Loucy (cell line): ENCODE results near the gene MRPL51.
"Not testable (repeated sequence)": the region's sequence is repeated elsewhere in the genome, so short reads cannot be mapped to it uniquely, and the experiment has no call there.

ENCODE experiments used
- EZH2phosphoT487 ChIP-seq: fragments of 200-600 bp; IDR thresholded peaks from 2 replicates; pipeline ENCODE4 v1.6.1; 2018; ENCODE audit warnings: antibody characterized with exemption, mild to moderate bottlenecking, moderate library complexity, borderline replicate concordance
- TF ChIP-seq, protein P1 (sequence below): fragments of 200-600 bp; sonication (generic); conservative IDR thresholded peaks from 2 replicates; pipeline ENCODE4 v1.5.1; 2014; ENCODE audit warnings: mild to moderate bottlenecking, antibody characterized with exemption, low read length

DNA sequence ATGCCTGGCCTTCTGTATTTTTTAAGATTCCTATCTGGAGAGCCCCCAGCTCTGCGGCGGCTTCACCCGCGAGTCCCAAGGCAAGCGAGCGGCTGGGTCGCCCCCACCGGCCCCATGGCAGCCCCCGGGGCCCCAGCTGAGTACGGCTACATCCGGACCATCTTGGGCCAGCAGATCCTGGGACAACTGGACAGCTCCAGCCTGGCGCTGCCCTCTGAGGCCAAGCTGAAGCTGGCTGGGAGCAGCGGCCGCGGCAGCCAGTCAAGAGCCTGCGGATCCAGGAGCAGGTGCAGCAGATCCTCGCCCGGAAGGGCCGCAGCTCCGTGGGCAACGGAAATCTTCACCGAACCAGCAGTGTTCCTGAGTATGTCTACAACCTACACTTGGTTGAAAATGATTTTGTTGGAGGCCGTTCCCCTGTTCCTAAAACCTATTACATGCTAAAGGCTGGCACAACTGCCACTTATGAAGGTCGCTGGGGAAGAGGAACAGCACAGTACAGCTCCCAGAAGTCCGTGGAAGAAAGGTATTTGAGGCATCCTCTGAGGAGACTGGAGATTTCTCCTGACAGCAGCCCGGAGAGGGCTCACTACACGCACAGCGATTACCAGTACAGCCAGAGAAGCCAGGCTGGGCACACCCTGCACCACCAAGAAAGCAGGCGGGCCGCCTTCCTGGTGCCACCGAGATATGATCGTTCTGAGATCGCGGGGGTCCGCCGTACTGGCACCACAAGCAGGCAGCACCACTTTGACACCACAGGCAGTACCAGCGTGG, 15.3 kb downstream of the MRPL51 start:
- TF ChIP-seq, protein P1, sequence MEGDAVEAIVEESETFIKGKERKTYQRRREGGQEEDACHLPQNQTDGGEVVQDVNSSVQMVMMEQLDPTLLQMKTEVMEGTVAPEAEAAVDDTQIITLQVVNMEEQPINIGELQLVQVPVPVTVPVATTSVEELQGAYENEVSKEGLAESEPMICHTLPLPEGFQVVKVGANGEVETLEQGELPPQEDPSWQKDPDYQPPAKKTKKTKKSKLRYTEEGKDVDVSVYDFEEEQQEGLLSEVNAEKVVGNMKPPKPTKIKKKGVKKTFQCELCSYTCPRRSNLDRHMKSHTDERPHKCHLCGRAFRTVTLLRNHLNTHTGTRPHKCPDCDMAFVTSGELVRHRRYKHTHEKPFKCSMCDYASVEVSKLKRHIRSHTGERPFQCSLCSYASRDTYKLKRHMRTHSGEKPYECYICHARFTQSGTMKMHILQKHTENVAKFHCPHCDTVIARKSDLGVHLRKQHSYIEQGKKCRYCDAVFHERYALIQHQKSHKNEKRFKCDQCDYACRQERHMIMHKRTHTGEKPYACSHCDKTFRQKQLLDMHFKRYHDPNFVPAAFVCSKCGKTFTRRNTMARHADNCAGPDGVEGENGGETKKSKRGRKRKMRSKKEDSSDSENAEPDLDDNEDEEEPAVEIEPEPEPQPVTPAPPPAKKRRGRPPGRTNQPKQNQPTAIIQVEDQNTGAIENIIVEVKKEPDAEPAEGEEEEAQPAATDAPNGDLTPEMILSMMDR: not testable (repeated sequence)
- TF ChIP-seq EZH2phosphoT487: not testable (repeated sequence)
